Choroid plexus epithelial cell (primary cell): Measurements from ENCODE around the gene MARCHF3.

Experiments
- DNase-seq: peaks from one replicate; pipeline ENCODE4 v3.0.0-alpha.2; 2010; ENCODE audit warnings: low read depth
- H3K4me3 ChIP-seq: 2 replicates; pipeline ENCODE4 v1.5.1; 2011; ENCODE audit warnings: low read depth, mild to moderate bottlenecking, control low read depth, low read length, moderate library complexity
- CTCF ChIP-seq: conservative IDR thresholded peaks from 2 replicates; pipeline ENCODE4 v1.5.1; 2011; ENCODE audit warnings: low read depth, mild to moderate bottlenecking, control low read depth, inconsistent platforms, low read length, moderate library complexity

The MARCHF3 gene

DNA sequence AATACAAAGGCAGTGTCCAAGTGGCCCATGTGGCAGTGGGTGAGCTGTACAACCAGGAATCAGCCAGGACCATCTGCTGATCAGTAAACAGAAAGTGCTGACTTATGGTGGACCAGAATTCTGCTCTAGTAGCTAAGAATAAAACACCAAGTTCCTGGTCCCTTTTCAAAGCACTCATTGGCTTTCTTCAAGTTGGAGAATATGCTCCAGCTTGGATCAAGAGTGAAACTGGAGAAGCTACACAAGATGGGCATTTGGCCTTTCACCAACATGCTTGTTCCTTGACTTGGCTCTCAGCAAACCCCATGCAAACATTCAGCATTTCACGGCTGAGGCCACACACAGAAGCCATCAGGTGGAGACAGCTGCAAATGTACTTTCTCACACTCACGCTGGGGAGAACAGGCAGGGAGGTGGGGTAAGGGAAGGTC is 32.1 kb downstream of the MARCHF3 start:
- TF ChIP-seq CTCF: no peak
- DNase-seq: peak; percentile 68
- no peak overlapping the region for H3K4me3 ChIP-seq

DNA sequence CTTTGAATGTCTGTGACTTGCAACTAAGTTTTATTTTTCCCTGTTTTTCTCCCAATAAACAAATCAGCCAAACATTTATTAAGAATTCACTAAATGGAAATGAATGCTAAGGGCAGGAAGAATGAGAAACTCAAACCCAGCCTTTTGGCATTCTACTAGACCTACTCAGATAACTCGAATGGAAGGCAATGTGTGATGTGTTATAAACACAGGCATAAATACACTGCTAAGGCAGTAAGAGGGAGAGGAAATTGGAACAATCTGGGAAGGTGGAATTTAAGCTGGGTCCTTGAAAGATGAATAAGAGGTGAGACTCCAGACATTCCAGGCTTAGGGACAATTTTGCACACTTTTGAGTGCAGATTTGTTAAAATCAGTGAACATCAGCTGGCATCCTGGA is 34.7 kb downstream of the MARCHF3 start:
- H3K4me3 ChIP-seq: no peak overlapping the region
- DNase-seq: no peak
- TF ChIP-seq CTCF: no peak

DNA sequence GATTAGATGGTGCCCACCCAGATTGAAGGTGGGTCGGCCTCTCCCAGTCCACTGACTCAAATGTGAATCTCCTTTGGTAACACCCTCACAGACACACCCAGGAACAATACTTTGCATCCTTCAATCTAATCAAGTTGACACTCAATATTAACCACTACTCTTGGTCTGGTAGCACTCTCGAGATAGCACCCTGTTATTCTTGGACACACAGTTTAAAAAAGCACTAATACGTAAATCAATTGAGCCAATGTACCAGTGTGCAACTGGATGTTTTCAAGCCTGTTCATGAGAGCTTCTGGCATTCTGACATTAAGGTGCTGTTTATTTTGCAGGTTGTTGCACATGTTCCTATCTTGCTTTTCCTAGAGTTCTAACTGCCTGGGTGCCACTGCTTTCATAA is 35.3 kb downstream of the MARCHF3 start:
- H3K4me3 ChIP-seq: no peak overlapping the region
- TF ChIP-seq CTCF: no peak
- DNase-seq: no peak

DNA sequence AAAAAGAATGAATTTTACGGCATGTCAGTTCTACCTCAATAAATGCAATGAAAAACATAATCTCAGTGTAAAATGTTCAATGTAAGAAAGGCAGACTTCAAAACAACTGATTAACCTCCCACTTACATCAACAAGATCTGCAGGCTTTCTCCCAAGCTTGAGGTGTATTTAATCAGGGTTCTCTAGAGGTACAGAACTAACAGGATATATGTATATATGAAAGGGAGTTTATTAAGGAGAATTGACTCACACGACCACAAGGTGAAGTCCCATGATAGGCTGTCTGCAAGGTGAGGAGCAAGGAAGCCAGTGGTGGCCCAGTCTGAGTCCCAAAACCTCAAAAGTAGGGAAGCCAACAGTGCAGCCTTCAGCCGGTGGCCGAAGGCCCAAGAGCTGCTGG is 35.9 kb downstream of the MARCHF3 start:
- TF ChIP-seq CTCF: no peak
- no peak for DNase-seq
- H3K4me3 ChIP-seq: no peak overlapping the region

DNA sequence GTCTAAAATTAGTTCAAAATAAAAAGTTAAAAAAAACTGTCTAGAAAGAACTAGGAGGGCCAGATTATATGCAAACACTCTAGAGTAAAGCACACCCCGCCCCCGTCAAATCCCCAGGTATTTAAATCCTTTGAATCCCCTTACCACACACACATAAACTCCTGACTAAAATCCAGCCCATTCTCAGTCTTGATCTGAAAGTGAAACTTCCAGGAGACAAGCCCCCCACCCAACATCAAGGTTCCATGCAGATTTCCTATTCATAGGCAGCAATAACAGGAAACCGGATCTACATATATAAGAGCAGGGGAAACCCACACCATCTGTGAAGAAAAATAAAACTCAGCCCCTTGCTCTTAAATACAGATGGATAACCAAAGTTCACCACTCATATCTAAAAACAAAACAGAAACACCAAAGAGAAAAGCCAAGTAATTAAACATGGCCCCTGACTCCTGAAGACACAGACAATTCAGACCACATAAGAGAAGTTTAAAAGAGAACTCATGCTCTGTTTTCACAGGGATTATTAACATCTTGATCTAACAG is 42.3 kb downstream of the MARCHF3 start:
- TF ChIP-seq CTCF: no peak
- no peak for DNase-seq
- no peak overlapping the region for H3K4me3 ChIP-seq

GRCh38 chr5:126987271-126987899 is 43.0 kb downstream of the MARCHF3 start:
- no peak for DNase-seq
- no peak for TF ChIP-seq CTCF
- no peak overlapping the region for H3K4me3 ChIP-seq

GRCh38 chr5:126984632-126985031 is 45.7 kb downstream of the MARCHF3 start:
- H3K4me3 ChIP-seq: no peak overlapping the region
- no peak for DNase-seq
- no peak for TF ChIP-seq CTCF
